GM12801 (cell line): ENCODE results near the gene EDEM1.

ENCODE experiments used
- TF ChIP-seq, protein P1 (sequence below): IDR thresholded peaks from one replicate; pipeline ENCODE4 v1.5.1; 2011; ENCODE audit warnings: control low read depth; ENCODE audit not compliant: insufficient read length; ENCODE audit errors: extremely low read depth

Gene EDEM1

DNA sequence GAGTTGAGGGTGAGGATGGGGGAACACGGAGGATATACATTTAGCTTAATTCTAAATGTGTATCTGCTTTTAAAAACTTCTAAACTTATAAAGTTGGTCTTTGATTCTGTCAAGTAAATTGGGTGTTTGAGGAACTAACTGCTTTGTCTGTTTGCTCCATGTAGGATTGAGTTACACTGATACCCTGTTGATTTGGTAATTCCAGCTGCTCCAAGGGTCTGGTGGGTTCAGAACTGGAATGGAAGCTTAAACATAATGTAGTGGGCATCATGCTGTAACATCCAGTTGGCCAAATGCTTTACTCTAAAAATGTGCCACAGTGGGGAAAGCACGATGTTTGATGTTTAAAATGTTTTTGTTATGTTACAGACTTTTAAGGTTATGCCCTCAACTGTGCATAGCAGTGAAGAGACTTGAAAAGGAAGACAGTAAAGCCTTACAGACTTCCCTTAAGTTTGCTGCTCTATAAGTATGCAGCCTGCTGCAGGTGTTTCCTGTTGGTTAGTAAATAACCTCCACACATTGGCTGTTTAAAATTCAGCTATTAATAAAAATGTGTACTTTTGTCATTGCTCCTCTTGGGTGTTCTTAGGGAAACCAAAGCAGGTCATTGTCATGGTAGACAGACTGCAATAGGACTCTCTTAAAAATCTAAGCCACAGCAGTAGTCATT, 5.9 kb upstream of the EDEM1 start:
- TF ChIP-seq, protein P1, sequence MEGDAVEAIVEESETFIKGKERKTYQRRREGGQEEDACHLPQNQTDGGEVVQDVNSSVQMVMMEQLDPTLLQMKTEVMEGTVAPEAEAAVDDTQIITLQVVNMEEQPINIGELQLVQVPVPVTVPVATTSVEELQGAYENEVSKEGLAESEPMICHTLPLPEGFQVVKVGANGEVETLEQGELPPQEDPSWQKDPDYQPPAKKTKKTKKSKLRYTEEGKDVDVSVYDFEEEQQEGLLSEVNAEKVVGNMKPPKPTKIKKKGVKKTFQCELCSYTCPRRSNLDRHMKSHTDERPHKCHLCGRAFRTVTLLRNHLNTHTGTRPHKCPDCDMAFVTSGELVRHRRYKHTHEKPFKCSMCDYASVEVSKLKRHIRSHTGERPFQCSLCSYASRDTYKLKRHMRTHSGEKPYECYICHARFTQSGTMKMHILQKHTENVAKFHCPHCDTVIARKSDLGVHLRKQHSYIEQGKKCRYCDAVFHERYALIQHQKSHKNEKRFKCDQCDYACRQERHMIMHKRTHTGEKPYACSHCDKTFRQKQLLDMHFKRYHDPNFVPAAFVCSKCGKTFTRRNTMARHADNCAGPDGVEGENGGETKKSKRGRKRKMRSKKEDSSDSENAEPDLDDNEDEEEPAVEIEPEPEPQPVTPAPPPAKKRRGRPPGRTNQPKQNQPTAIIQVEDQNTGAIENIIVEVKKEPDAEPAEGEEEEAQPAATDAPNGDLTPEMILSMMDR = no peak

DNA sequence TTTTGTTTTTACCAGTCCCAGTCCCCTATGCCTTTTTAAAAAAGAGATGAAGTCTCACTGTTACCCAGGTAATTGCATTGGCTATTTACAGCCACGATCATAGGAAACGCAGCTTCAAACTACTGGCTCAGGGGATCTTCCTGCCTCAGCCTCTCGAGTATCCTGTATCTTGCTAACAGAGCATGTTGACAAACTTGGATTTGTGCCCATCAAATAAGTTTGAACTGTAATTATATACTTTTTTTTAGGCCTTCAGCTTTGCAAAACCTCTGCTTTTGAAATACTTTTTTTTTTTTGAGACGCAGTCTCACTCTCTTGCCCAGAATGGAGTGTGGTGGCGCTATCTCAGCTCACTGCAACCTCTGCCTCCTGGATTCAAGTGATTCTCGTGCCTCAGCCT, 3.0 kb upstream of the EDEM1 start:
- TF ChIP-seq, protein P1 = no peak

DNA sequence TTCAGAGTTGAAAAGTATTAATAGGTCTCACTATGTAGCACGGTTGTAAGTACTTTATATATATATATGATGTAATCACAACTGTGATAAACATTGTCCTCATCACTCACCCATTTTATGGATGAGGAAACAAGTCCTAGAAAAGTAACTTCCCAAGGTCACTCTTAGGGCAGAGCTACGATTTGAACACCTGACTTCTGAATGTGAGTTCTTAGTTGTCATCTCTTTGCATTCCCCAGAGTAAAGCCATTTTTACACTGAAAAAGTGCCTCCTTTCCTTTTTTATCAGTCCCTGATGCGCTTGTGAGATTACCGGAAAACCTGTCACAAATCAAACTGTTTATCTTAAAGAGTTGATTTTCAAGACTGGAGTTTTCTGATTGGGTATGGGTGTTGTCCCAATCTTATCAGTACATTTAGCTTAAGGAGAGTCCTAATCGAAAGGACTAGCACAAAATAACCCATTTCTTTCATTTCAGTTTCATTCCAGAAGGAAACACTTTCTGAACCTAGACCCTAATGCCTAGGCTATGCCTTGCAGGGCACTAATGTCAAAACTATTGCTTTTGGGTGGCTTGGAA, 2.3 kb upstream of the EDEM1 start:
- TF ChIP-seq, protein P1 = no peak

DNA sequence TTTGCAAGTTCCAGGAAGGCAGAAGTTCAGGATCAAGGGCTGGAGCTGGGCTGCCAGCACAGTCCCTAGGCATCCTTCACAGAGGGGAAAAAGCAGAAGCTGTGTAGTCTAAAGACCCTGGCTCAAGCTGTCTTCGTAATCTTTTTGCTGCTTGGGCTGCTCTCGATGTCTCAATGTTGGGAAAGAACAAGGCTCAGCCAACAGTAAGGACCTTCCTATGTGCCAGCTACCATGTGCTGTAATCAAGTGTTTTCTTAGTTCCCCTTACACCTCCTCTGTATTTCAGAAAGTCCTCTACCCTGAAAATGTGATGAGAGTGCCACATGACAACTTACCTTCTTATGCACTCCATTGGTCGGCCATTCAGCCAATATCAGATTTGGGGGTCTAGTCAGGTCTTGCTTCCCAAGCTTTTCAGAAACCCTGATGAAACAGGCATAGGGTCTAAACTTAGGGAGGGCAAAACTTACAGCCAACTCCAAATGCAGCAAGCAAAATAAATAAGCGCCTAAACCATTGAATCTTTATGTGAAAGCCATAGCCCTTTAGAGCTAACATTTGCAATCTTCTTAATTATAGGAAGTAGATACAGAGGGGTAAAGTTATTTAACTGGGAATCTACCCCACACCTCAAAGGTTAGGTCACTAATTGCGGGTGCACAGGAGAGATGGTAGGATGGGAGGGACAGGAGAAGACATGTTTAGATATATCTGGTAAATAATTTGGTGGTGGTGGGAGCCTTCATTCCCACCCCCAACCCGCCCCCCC, 1.2 kb upstream of the EDEM1 start:
- TF ChIP-seq, protein P1 = no peak

DNA sequence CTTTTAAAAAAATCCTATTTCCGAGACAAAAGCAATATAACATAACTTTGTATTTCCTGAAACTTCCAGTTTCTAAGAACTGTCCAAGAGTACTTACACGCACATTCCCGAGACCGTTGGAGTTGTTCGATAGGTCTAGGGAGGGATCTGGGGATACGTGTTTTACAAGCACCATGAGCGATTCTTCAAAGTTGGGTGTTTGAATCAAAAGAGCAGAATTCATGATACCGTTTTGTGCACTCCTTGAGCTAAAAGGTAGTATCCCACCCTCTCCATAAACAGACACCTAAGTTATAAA, 700 bp upstream of the EDEM1 start:
- TF ChIP-seq, protein P1 = no peak

DNA sequence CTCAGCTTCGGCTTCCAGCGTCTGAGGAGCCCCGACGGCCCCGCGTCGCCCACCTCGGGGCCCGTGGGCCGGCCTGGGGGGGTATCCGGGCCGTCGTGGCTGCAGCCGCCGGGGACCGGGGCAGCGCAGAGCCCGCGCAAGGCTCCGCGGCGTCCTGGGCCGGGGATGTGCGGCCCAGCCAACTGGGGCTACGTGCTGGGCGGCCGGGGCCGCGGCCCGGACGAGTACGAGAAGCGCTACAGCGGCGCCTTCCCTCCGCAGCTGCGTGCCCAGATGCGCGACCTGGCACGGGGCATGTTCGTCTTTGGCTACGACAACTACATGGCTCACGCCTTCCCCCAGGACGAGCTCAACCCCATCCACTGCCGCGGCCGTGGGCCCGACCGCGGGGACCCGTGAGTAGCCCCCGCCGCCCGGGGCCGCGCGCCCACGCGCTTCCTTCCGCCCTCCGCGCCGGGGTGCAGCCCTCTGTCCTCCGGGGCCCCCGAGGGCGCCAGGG, 462 bp downstream of the EDEM1 start:
- TF ChIP-seq, protein P1 = no peak

DNA sequence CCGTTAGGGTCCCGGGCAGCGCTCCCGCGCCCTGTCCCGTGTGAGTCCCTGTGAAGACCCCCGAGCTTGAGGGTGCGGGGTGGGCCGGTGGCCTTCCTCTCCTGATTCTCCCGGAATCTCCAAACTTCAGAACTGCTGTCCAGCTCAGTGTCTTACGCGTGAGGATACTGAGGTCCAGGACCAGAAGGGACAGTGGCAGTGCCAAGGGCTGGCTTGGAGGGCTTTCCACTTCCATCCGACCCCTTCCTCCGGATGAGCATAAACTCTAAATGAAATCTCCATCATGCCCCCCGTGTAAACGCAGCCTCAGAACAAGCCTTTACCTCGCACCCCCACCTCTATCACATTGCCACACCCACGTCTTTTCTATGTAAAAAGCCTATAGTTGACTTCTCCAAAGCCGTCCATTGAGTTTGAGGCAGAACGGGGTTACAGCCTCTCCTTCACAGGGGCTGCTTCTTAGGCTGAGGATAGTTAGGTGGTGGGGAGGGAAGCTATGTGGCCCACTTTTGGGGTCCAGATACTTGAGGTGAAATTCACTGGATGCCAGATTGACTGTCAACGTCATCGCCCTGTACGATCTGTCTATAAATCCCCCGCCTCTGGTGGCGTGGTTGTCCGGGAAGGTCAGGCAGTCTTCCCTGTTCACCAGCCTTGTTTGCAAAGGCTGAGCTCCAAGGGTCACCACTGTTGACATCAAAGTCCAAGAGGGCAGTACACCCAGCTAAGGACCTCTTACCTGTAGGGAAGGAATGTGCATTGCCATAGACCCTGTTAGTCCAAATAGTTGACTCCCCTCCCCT, 1.1 kb downstream of the EDEM1 start:
- TF ChIP-seq, protein P1 = no peak
